HUDEP-2 (cell line): ENCODE data around the gene ZBTB20.
A peak's percentile ranks its signal among the peaks of the same experiment; 100 is the strongest.

Experiments
- DNase-seq, 76 experiments: peaks; one replicate each; lab custom pipeline; 2025; ENCODE audit not compliant: unreplicated experiment in 76 of 76; lab: John Stamatoyannopoulos, UW

The ZBTB20 gene

DNA sequence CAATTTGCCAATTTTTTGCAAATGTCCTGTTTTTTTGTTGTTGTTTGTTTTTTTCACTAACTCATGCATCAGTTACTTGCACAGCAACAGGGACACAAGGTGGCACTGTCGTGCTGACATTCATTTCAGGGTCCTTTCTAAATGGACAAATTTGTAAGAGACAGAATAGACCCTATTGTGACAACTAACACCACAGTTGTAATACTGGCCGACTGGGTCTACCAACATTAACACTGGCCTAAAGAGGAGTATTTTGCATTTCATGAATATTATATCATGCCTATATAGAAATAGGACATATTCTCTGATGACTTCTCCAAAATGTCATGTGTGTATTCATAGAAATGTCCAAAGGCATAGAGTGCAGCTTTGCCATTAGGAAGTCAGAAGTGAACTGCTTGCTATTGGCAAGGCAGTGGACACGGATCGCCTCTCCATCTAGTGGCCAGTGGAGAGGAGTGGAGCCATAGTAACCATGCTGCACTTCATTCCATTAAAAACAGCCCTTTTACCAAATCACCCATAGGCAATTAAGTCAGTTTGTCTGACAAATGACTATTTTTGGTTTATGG lies 54.8 kb downstream of the ZBTB20 start:
- DNase-seq = peak in 46 of 76 experiments; percentile 2 to 64 (median 19)

DNA sequence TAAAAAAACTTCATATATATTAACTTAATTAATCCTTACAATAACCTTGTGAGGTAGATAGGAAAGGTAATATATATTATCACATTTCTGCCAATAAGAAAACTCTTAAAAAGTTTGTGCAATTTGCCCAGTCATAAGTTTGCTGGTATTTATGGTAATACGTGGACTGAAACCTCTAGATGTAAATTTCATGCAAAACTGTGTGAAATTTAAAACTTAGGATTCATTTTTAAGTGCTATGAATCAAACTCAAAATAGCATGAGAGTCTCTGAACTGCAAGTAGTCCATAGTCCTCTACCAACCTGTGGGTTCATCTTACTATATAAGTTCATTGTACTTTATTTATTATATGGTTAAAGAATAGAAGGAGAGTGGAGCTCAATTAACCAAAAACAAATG lies 56.4 kb downstream of the ZBTB20 start:
- DNase-seq = no peak

DNA sequence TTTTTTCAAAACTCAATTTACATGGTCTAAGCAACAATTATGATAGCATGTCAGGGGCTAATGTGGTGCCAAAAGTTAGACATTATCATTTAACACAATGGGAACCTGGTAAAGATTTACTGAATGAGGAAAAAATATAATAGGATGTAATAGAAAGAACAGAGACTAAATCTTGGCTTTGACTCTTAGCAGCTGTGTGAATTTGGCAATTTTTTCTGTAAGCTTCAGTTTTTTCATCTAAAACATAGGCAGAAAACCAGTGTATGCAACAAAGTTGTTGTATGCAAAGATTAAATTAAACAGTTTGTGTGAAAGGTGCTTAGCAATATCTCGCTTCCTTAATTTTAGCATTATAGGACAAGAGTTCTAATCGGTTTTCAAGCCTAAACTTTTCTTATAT lies 57.6 kb downstream of the ZBTB20 start:
- no peak for DNase-seq

DNA sequence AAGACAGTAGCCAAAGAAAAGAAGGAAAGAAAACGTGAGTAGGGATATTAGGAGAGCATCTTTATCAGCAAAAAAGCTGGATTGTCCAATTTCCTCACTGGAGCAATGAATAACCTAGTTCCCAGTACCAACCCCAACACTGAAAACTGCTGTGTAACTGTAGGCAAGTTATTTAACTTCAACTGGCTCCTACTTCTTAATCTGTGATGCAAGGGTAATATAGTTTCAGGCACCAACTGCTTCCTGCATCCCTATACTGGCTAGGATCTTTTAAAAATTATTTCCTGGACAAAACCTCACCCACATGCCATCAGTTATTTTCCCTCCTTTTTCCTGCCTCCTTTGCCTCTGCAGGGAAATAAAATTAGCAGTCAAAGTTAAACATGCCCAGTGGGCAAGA lies 59.6 kb downstream of the ZBTB20 start:
- no peak for DNase-seq

DNA sequence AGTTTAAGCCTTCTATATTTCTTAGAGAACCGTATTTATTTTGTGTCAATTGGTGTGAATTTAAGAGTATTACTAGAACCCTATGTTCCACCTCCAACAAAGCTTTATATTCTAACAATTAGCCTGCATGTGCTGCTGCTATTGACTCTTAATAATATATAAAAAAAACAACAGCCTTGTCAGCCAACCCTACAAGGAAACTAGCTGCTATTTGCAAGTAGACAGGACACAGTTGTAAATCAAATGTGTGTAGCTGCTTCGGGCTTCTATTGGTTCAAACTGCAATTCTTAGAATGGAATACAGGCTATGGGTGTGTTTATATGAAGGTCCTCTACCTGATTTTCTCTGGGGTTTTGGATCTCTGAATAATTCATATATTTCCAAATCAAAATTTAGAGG lies 60.7 kb downstream of the ZBTB20 start:
- DNase-seq = no peak

DNA sequence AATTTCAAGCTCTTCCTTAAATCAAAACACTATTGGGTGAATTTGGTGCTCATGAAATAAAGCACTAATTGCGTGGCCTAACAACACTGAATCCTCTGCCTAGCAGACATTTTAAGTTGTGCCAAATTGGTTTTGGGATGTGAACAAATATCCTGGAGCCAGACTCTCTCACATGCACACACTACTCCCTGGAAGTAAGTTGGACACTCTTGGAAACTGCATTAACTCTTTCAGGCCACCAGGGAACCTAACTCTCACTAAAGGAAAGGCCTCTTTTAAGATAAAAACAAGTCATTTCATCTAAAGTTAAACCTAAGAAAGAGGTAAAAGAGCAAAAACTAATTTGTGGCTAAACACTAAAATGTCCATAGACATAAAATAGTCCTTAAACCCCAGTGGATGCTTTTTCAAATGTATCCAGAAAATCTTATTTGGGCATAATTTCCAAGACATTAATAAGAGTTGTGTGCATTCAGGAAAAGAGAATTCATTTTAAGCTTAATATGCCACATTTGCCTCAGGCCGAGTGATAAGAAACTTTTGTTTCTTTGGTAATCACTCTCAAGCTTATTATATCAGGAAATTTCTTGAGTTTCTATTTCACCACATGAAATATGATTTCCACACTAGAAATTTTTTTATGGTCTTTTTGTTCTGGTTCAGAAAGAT lies 61.8 kb downstream of the ZBTB20 start:
- no peak for DNase-seq

DNA sequence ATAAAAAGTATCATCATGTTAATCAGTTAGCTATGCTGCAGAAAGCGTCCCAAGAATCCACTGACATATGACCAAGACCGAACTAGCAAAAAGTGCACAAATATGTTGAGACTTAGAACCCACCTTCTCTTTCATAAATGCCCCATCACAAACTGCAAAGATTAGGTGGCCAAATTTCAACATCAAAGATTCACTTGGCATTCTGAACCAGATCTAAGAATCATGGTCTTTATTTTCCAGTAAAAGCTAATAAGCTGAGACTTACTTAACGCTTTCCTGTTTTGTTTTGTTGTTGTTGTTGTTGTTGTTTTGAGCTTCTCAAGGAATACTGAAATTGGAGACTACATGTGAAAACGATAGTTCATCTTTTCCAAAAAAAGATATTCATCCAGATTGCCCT lies 62.4 kb downstream of the ZBTB20 start:
- DNase-seq = no peak

DNA sequence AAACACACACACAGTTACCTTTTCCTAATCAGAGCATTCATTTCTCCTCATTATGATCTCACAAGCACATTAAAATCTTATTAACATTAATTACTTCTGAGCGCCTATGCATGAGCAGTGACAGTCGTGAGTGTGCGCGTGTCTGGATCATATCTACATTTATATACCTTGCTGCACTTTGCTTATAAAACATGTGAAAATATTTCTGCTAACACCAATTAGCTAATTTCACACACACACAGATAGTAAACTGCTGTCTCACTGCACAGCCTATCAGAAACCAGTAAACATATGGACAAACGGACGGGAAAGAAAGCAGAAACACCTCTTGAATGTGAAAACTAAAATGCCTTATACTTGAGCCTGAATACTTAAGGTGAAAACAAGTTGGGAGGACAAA lies 64.8 kb downstream of the ZBTB20 start:
- peak in 3 of 76 experiments; percentile 4 to 21 (median 4) for DNase-seq

DNA sequence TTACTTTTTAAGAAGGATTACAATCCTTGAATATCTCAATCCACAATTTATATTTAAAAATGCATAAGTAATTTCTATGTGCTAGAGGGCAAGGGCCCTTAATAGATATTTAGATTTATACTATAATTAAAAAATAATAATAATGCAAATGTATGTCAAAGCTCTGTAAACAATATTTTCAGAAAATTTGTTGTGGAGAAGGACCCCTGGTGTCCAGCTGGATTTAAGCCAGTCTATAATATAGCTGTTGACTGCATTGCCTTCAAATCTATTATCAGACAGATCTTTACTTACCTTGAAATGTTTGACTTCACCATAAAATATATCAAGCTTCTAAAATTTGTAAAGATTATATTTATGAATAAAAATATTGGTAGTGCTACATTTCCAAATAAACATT lies 65.6 kb downstream of the ZBTB20 start:
- DNase-seq = no peak

DNA sequence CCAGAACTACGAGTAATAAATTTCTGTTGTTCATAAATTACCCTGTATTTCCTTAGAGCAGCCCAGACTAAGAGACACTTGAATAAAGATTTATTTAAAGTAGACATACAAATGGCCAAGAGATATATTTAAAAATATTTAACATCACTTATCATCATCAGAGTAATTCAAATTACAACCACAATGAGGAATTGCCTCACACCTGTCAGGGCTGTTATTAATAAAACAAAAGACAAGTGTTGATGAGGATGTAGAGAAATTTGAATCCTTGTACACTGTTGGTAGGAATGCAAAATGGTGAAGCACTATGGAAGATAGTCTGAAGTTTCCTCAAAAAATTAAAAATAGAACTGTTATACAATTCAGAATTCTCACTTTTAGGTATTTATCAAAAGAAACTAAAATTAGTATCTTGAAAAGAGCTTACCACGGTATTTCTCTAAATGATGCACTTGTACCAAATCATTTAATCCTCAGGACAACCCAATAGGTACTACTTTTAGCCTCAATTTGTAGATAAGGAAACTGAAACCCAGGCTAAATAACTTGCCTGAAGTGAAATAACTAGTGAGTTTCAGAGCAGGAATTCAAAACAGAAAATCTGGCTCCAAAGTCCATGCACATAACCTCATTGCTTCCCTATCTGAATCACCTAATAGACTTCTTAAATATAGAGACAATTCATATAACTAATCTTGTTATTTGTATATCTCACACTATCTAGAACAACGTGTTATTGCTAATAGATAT lies 69.4 kb downstream of the ZBTB20 start:
- DNase-seq = no peak

DNA sequence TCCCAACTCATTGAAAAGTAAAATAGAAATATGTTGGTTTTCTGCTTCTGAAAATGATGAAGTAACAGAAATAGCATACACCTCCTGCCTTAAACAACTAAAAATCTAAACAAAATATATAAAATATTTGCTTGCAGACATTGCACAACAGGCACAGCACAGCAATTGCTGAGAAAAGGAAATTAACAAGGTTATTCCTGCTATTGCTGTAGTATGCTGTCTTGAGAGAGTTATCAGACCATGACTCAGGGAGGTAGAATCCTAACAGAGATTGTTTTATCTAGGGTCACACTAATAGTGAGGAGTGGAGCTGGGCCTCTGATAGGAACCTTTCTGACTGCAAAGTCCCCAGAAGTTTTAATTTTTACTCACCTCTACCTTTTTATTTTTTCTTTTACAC lies 72.6 kb downstream of the ZBTB20 start:
- DNase-seq = no peak

DNA sequence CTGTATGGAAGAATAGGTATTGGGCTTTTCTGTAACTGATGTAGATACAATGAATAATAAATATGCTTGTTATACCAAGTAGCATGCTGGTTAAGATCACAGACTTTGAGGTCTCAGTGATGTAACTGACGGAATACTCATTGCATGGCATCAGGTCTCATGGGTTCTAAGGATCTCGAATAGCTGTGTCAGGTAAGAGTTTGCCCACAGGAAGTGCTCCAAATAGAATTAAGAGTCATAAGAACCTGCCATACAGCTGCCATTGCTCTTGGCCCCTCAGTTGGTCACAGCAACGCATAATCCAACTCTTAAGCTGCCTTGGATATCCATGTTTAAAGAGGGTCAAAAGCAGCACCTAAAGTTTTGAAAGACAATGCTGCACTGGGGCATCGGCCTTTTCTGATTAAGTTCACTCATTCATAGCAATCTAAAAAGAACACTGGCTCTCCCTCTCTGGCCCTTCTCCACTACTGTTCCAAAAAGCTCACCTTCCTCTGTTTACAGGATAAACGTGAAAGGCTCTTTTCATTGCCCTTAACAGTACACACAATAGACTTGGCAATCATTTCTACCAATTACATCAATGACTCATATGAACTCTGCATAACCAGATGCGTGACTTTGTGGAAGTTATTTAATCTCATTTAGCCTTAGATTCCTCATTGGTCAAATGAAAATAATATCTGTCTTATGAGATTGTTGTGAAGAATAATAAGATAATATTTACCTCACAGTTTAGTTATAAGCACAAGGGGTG lies 74.6 kb downstream of the ZBTB20 start:
- DNase-seq = no peak

DNA sequence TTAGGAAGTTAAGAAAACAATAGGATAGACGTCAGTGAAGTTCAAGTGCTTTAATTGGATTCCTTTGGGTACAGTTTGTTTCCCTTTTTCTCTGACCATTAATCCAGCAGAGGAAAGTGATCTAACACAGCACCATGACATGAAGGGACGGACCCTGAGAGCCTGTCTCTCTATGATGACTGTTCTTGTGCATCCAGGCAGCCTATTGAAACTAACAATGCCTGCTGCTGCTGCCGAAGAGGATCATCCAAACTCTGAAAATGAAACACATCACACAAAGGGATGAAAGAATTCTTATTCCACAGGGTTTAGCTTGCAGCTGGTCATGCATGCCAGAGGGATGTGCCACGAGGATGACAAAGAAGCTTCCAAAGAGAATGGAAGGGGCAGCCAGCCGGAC lies 75.5 kb downstream of the ZBTB20 start:
- DNase-seq = no peak

DNA sequence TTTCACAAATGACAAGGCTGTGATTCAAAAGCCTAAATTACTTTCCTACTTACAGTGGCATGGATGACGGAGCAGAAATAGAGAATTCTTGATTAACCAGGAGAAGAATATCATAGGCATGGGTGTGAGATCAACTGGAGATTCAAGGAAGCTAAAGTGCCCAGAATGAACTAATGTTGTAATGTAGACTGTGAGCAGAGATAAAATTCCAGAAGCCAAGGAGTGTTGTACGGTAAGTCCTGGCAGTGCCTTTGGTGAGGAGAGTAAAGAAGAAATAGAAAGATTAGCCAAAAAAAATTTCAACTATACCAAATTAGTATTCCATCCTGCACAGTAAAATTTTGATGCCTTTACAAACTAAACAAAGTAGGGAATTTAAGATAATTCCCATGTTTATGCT lies 75.9 kb downstream of the ZBTB20 start:
- DNase-seq = no peak

DNA sequence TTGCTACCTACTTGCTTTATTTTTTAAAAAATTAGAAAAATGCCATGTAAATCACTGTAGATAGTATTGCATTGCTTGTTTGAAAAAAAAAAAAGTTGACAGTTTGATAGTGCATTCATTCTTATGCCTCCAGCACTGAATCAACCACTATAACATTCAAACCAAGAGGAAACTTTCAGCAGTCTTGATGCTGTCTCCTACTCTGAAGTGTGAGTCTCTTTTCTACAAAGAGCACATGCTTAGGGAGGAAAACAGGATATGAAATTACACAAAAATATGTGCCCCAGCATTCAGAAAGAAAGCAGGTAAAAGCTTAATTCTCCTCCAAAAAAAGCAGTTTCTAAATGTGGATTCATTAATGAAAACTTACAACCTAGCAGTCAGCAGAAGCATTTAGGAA lies 78.3 kb downstream of the ZBTB20 start:
- no peak for DNase-seq

DNA sequence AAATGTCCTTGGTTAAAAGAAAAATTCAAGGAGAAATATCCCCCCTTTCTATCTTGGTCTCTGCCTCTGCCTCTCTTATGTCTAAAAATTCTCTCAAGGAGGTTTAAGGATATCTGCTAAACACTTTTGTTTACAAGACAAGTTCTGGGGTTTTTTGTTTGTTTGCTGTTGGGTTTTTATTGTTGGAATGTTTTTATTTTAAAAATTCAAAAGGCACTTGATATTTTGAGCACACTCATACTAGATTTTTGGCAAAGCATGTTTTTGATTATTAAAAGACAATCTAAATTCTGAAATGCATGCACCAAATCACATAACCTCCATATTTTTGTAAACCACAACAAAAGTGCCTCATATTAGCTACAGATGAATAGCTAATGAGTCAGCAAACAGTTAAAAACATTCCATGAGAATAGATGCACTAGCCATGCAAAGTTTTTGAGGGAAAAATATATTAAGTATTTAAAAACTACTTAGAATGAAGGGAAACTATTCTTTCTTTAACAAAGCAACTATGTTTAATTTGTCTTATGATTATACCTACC lies 84.6 kb downstream of the ZBTB20 start:
- DNase-seq = no peak

DNA sequence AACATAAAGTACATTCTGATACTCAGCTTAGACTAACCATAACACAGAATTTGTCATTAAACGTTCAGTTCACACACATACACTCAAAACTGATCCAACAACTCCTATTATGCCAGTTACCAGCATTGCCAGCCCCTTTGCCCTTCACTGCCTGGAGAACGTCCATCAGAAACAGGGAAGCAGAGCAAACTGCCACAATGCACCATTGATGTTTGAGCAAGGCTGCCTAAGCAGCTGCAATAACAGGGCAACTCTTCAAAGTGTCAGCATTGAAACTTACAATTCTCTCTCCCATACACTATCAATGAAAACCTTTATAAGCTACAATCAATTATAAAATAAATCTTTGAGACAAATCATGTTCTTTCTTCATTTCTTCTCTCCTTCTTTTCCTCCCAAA lies 85.1 kb downstream of the ZBTB20 start:
- no peak for DNase-seq

DNA sequence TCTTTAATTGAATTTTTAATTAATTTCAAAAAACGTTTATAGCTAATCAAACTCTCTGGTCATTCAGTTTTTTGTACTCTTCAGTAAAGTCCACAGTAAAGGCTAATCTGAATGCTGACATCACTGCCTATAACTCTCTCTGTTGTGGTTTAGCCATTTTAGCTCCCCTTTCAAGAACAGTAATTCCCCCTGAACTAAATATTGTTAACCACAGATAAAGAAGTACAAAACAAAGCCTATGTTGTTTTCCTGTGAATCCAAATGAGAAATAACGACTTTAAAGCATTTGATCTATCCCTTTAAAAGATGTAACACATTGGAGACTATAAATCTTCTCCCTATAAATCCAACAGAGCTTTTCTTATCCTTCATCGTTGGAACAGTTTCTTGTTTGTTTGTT lies 94.2 kb downstream of the ZBTB20 start:
- no peak for DNase-seq

DNA sequence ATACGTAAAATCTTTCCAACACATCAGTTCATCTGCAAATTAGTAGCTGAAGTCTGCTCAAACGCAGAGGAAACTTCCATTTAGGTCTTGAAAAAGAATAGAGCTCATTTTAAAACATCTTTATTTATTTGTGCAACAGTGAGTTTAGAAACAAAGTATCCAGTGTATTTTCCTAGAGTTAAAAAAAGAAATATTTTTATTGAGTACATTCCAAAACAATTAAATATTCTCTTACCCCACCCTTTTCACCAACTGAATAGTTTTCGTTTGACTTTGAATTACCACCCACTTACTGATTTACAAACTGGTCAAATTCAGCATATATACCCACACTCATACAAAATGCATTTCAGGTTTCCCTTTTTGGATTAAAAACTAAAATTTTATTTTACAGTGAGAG lies 104.7 kb downstream of the ZBTB20 start:
- no peak for DNase-seq

DNA sequence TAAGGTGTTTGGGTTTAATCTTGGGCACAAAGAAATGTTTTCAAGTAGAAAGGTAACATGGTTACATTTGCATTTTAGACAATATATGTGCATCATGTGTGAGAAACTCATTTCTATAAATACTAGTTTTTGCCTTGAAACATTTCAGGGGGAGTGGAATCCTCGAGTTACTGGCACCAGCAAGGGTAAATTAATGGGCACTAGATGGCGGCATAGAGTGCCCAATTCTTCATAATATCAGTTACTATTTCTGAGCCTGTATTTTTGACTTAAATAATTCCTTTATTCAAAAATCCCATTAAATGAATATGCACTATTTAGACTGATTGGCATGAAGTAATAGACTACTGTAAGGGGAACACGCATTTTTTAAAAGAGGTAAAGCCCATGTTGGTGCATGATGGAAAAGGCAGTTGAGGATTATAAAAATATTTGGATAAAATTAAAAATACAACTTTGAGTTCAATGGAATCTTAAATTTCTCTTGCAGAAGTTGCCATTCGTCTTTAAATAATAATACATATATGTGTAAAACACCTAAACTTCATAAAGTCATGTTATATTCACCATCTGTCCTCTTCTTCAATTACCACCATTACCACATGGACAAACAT lies 106.3 kb downstream of the ZBTB20 start:
- DNase-seq = peak in 25 of 76 experiments; percentile 0 to 40 (median 12)

DNA sequence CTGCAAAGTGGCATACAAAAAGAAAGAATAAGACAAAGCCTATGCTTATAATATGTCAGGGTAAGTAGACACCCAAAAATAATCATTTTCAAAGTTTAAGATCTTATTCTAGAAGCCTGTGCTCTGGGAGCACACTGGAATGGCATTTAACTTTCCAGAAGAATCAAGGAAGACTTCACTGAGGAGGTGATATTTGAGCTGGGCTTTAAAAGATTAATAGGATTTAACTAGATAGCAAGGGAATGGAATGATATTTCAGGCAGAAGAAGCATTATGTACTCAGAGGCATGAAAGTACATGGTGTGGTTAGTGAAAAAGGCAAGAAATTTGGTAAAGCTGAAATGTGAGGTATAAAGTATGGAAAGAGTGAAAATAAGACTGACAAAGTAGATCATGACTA lies 106.8 kb downstream of the ZBTB20 start:
- DNase-seq = no peak
